HepG2 (cell line): Measurements from ENCODE around the gene TPSD1. TPM values are rescaled to one million over a fixed set of nuclear protein-coding genes. Genes with fewer than 3 reads are reported as not detected.

ENCODE experiments used
- AHR ChIP-seq: IDR thresholded peaks from 2 replicates; pipeline ENCODE4 v1.6.1; 2018; ENCODE audit warnings: missing genetic modification reagents, missing compliant biosample characterization
- ATAD3A ChIP-seq: sonication (generic); formaldehyde crosslinking; IDR thresholded peaks from 2 replicates; pipeline ENCODE4 v1.4.0; 2020; ENCODE audit warnings: missing genetic modification reagents
- CBX1 ChIP-seq: IDR thresholded peaks from one replicate; pipeline ENCODE4 v1.6.1; 2016; ENCODE audit warnings: antibody characterized with exemption, low read depth
- ERF ChIP-seq: IDR thresholded peaks from 2 replicates; pipeline ENCODE4 v1.6.1; 2018; ENCODE audit warnings: missing biosample characterization, missing genetic modification reagents
- FOXA3 ChIP-seq: IDR thresholded peaks from 2 replicates; pipeline ENCODE4 v1.6.1; 2016; ENCODE audit warnings: missing genetic modification reagents, missing compliant biosample characterization
- HDAC2 ChIP-seq: sonication (generic); formaldehyde crosslinking; IDR thresholded peaks from 2 replicates; pipeline ENCODE4 v1.4.0; 2020; ENCODE audit warnings: missing genetic modification reagents
- HOXA3 ChIP-seq: sonication (generic); formaldehyde crosslinking; IDR thresholded peaks from 2 replicates; pipeline ENCODE4 v1.5.0; 2020; ENCODE audit warnings: missing genetic modification reagents
- KDM5B ChIP-seq: sonication (generic); formaldehyde crosslinking; IDR thresholded peaks from 2 replicates; pipeline ENCODE4 v1.4.0; 2020; ENCODE audit warnings: missing genetic modification reagents, mild to moderate bottlenecking, borderline replicate concordance
- MAFG ChIP-seq: sonication (generic); formaldehyde crosslinking; IDR thresholded peaks from 2 replicates; pipeline ENCODE4 v1.5.1; 2020; ENCODE audit warnings: mild to moderate bottlenecking, missing genetic modification reagents
- SAP130 ChIP-seq: IDR thresholded peaks from 2 replicates; pipeline ENCODE4 v1.6.1; 2016; ENCODE audit warnings: low read depth
- SRSF1 ChIP-seq: fragments of 200-400 bp; formaldehyde crosslinking; optimal IDR thresholded peaks from 2 replicates; pipeline ENCODE3; 2017; ENCODE audit warnings: mild to moderate bottlenecking, low read depth, low read length, moderate library complexity
- TAF1 ChIP-seq: sonication (generic); formaldehyde crosslinking; IDR thresholded peaks from 2 replicates; pipeline ENCODE4 v1.4.0; 2020; ENCODE audit warnings: missing genetic modification reagents
- THAP11 ChIP-seq: IDR thresholded peaks from 2 replicates; pipeline ENCODE4 v1.6.1; 2016; ENCODE audit warnings: missing biosample characterization, missing genetic modification reagents
- THAP9 ChIP-seq: sonication (generic); formaldehyde crosslinking; IDR thresholded peaks from 2 replicates; pipeline ENCODE4; 2020; ENCODE audit warnings: missing genetic modification reagents, mild to moderate bottlenecking, borderline replicate concordance
- ZBTB20 ChIP-seq: sonication (generic); formaldehyde crosslinking; IDR thresholded peaks from 2 replicates; pipeline ENCODE4 v1.8.1; 2023; ENCODE audit warnings: missing genetic modification reagents, low read depth, mild to moderate bottlenecking, borderline replicate concordance
- ZNF33B ChIP-seq: sonication (generic); formaldehyde crosslinking; IDR thresholded peaks from 2 replicates; pipeline ENCODE4 v1.5.1; 2020; ENCODE audit warnings: mild to moderate bottlenecking, missing genetic modification reagents
- ZNF580 ChIP-seq: IDR thresholded peaks from 2 replicates; pipeline ENCODE4 v1.6.1; 2016; ENCODE audit warnings: low read depth, borderline replicate concordance
- ZSCAN9 ChIP-seq: IDR thresholded peaks from 2 replicates; pipeline ENCODE4 v1.6.1; 2016; ENCODE audit warnings: borderline replicate concordance
- polyA plus RNA-seq, 8 experiments: library from polyadenylated mRNA; depleted of rRNA in 3 of 8; stranded (reverse) in 7 of 8; unstranded in 1 of 8; fragments of >200 nt; fragmentation: Illumina TruSeq in 4 of 8; extraction: Trizol in 4 of 8; gene quantifications; 2 replicates each; pipeline versions ENCODE4 v1.2.1 to v1.2.3, GENCODE V29; 2011 to 2016; ENCODE audit warnings: low read depth in 4 of 8, missing spikeins in 1 of 8, mixed read lengths in 1 of 8; ENCODE audit not compliant: insufficient read depth in 1 of 8
- total RNA-seq, 5 experiments: library from RNA; depleted of rRNA; stranded (reverse); fragments of >200 nt; fragmentation: Illumina TruSeq; extraction: Trizol; gene quantifications; 2 replicates each; pipeline ENCODE4 v1.2.3, GENCODE V29; 2016; ENCODE audit warnings: low read depth in 1 of 5
- TF ChIP-seq, protein P1 (sequence below): sonication (generic); formaldehyde crosslinking; IDR thresholded peaks from 2 replicates; pipeline ENCODE4 v1.4.0; 2020; ENCODE audit warnings: missing genetic modification reagents
- TF ChIP-seq, protein P2 (sequence below): sonication (generic); formaldehyde crosslinking; IDR thresholded peaks from 2 replicates; pipeline ENCODE4 v1.4.0; 2020; ENCODE audit warnings: mild to moderate bottlenecking, missing genetic modification reagents
- TF ChIP-seq, protein P3 (sequence below): sonication (generic); formaldehyde crosslinking; IDR thresholded peaks from 2 replicates; pipeline ENCODE4 v1.9.0; 2022; ENCODE audit warnings: missing genetic modification reagents, mild to moderate bottlenecking, borderline replicate concordance

Gene TPSD1
- total and polyA plus RNA-seq, 2 of the 13 experiments (the other 11 are each of a cell fraction or from before 2014, with no cell fraction given): not detected

DNA sequence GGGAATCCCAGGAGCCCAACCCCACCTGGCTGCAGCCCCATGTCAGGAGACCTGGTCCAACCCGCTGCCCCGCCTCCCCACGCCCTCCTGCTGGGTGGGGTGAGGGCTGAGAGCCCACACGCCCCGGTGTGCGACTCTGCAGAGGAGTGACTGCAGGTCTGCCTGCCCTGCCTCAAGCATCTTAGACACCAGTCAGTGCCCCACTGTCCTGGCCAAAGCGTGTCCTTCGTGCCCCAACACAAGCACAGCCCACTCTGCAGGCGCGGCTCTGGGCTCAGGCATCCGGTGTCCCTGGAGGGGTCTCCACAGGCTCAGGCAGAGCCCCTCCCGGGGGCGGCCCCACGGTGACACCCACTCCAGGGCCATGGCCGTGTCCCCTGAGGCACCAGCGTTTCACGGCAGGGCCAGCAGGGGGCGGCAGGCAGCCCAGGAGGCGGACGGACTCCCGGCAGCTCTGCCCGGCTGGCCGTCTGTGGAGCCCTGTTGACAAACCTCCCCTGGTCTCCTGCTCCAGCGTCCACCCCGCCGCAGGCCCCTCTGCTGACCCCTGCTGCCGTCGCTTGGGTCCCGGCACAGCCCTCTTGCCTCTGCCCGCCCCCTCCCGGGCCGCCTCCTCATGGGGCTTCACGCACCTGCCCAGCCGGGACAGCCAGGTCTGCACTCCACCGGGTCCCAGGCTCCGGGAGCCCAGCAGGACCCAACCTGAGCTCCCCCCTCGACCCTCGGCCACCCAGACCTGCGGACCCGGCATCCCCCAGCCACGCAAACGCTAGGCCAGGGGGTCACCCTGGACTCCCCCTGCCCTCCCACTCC, 45.0 kb downstream of the TPSD1 start (continued):
- TF ChIP-seq THAP9 (CRISPR knock-in tag) (peak; percentile 30; the same call in 1 of the 2 replicates), AHR (no peak), ZSCAN9 (peak; percentile 14; the same call in 1 of the 2 replicates), FOXA3 (CRISPR knock-in tag) (peak; percentile 66), ZBTB20 (peak; percentile 57; the same call in 1 of the 2 replicates), CBX1 (peak; percentile 75), ATAD3A (CRISPR knock-in tag) (no peak), KDM5B (CRISPR knock-in tag) (no peak; the same call in 1 of the 2 replicates), HOXA3 (CRISPR knock-in tag) (peak; percentile 46; the same call in 1 of the 2 replicates), SRSF1 (peak; percentile 50), THAP11 (CRISPR knock-in tag) (peak; percentile 14; the same call in 1 of the 2 replicates), ERF (peak; percentile 46; the same call in 1 of the 2 replicates), ZNF580 (CRISPR knock-in tag) (peak; percentile 22; the same call in 1 of the 2 replicates), SAP130 (CRISPR knock-in tag) (peak; percentile 37; the same call in 1 of the 2 replicates), ZNF33B (no peak), TAF1 (CRISPR knock-in tag) (peak; percentile 33), HDAC2 (CRISPR knock-in tag) (peak; percentile 27; the same call in 1 of the 2 replicates), MAFG (CRISPR knock-in tag) (no peak)
- TF ChIP-seq, protein P1, sequence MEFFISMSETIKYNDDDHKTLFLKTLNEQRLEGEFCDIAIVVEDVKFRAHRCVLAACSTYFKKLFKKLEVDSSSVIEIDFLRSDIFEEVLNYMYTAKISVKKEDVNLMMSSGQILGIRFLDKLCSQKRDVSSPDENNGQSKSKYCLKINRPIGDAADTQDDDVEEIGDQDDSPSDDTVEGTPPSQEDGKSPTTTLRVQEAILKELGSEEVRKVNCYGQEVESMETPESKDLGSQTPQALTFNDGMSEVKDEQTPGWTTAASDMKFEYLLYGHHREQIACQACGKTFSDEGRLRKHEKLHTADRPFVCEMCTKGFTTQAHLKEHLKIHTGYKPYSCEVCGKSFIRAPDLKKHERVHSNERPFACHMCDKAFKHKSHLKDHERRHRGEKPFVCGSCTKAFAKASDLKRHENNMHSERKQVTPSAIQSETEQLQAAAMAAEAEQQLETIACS: no peak
- TF ChIP-seq, protein P2, sequence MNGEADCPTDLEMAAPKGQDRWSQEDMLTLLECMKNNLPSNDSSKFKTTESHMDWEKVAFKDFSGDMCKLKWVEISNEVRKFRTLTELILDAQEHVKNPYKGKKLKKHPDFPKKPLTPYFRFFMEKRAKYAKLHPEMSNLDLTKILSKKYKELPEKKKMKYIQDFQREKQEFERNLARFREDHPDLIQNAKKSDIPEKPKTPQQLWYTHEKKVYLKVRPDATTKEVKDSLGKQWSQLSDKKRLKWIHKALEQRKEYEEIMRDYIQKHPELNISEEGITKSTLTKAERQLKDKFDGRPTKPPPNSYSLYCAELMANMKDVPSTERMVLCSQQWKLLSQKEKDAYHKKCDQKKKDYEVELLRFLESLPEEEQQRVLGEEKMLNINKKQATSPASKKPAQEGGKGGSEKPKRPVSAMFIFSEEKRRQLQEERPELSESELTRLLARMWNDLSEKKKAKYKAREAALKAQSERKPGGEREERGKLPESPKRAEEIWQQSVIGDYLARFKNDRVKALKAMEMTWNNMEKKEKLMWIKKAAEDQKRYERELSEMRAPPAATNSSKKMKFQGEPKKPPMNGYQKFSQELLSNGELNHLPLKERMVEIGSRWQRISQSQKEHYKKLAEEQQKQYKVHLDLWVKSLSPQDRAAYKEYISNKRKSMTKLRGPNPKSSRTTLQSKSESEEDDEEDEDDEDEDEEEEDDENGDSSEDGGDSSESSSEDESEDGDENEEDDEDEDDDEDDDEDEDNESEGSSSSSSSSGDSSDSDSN (CRISPR knock-in tag): peak; percentile 59; the same call in 1 of the 2 replicates
- TF ChIP-seq, protein P3, sequence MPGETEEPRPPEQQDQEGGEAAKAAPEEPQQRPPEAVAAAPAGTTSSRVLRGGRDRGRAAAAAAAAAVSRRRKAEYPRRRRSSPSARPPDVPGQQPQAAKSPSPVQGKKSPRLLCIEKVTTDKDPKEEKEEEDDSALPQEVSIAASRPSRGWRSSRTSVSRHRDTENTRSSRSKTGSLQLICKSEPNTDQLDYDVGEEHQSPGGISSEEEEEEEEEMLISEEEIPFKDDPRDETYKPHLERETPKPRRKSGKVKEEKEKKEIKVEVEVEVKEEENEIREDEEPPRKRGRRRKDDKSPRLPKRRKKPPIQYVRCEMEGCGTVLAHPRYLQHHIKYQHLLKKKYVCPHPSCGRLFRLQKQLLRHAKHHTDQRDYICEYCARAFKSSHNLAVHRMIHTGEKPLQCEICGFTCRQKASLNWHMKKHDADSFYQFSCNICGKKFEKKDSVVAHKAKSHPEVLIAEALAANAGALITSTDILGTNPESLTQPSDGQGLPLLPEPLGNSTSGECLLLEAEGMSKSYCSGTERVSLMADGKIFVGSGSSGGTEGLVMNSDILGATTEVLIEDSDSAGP (CRISPR knock-in tag): peak; percentile 69; the same call in 1 of the 2 replicates
